Gastroesophageal sphincter (tissue), 3 donors: ENCODE results near the gene ATF2.

Experiments used
- EP300 ChIP-seq: sonication (generic); formaldehyde crosslinking; IDR thresholded peaks from one replicate; pipeline ENCODE4 v1.6.1; 2017; ENCODE audit warnings: antibody characterized with exemption, mild to moderate bottlenecking
- POLR2A ChIP-seq, 2 donors: fragments of 450-650 bp; IDR thresholded peaks; one replicate each; pipeline ENCODE4 v1.6.1; 2017; ENCODE audit warnings: antibody characterized with exemption in 2 of 2, mild to moderate bottlenecking in 2 of 2, moderate library complexity in 1 of 2
- POLR2AphosphoS5 ChIP-seq: sonication (generic); formaldehyde crosslinking; IDR thresholded peaks from one replicate; pipeline ENCODE4 v1.6.1; 2017; ENCODE audit warnings: antibody characterized with exemption
- TF ChIP-seq, protein P1 (sequence below), 4 experiments: fragments of 200-600 bp in 2 of 4; fragments of 450-650 bp in 2 of 4; sonication (generic) in 1 of 4; IDR thresholded peaks; one replicate each; pipeline ENCODE4 v1.5.1; 2017 to 2019; ENCODE audit warnings: antibody characterized with exemption in 4 of 4, mild to moderate bottlenecking in 2 of 4, moderate library complexity in 2 of 4

- TF ChIP-seq POLR2A (IDR thresholded peaks at IDR 0.05) (no peak), POLR2AphosphoS5 (no peak), EP300 (no peak)
- TF ChIP-seq, protein P1, sequence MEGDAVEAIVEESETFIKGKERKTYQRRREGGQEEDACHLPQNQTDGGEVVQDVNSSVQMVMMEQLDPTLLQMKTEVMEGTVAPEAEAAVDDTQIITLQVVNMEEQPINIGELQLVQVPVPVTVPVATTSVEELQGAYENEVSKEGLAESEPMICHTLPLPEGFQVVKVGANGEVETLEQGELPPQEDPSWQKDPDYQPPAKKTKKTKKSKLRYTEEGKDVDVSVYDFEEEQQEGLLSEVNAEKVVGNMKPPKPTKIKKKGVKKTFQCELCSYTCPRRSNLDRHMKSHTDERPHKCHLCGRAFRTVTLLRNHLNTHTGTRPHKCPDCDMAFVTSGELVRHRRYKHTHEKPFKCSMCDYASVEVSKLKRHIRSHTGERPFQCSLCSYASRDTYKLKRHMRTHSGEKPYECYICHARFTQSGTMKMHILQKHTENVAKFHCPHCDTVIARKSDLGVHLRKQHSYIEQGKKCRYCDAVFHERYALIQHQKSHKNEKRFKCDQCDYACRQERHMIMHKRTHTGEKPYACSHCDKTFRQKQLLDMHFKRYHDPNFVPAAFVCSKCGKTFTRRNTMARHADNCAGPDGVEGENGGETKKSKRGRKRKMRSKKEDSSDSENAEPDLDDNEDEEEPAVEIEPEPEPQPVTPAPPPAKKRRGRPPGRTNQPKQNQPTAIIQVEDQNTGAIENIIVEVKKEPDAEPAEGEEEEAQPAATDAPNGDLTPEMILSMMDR (IDR thresholded peaks at IDR 0.05): no peak
Measured at GRCh38 chr2:175101514-175101913, 66.5 kb downstream of the ATF2 start.
